ENCODE measurements around the gene MTHFSD.
A peak's percentile ranks its signal among the peaks of the same experiment; 100 is the strongest.

Gene MTHFSD

GRCh38 chr16:86533076-86533475 is 22.0 kb downstream of the MTHFSD start:
- no peak for DNase-seq (ENCODE audit: low read depth)
- H3K4me3 ChIP-seq (ENCODE audit: low read depth, low read length) = no peak overlapping the region
- no peak for TF ChIP-seq CTCF (conservative IDR thresholded peaks at IDR 0.05; ENCODE audit: low read depth, low read length)

DNA sequence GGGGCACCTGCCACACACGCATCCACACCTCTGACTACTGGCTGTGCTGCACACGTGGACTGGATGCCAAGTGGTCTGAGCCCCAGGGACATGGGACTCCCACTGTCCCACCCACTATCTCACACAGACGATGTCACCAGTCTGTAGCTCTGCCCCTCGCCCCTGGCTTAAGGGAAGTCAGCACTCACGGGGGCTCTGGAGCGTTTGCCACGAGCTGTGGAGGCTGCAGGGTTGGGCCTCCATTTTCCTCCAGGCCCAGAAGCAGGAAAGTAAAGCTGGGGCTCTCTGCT is 22.6 kb downstream of the MTHFSD start:
- no peak for TF ChIP-seq CTCF (conservative IDR thresholded peaks at IDR 0.05; ENCODE audit: low read depth, low read length)
- DNase-seq (ENCODE audit: low read depth) = no peak
- no peak overlapping the region for H3K4me3 ChIP-seq (ENCODE audit: low read depth, low read length)

DNA sequence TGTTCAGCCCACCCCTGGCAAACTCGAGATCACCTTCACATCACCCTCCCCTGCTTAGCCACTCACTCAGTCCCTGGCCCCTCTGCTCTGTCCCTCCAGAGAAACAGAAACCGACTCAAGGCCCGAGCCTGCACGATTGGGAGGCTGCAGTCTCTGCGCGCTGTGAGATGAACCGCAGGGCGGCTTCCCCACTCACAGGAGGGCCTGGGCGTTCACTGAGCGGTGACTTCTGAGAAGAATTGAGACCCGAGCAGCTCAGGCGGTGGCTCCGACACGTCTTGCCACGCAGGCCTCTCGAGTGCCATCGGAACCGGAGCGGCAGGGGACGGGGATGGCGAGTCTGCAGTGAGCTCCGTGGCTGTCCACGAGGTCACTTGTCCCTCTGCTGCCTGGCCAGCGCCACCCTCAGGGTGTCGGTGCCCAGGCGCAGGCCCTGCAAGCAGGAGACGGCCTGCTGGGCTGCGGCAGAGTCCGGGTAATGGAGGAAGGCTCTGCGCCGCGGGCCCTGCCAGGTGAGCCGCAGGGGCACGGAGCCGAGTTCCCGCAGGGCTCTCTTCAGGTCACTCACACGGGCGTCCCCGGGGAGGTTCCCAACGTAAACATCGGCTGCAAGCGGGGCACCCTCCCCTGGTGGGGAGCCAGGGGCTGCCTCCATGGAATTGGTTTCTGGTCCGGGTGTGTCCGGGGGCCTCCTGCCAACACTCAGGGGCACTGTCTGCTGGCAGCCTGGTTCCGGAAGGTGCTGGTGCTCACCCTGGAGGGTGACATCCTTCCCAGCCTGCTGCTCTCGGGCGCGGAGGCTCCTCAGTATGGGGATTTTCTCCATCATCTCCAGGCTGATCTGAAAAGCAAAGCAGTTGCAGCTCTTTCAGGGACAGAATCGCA is 23.2 kb downstream of the MTHFSD start:
- H3K4me3 ChIP-seq (ENCODE audit: low read depth, low read length) = no peak overlapping the region
- no peak for TF ChIP-seq CTCF (conservative IDR thresholded peaks at IDR 0.05; ENCODE audit: low read depth, low read length)
- no peak for DNase-seq (ENCODE audit: low read depth)

- peak; percentile 6 for DNase-seq (ENCODE audit: low read depth)
- TF ChIP-seq CTCF (conservative IDR thresholded peaks at IDR 0.05; ENCODE audit: low read depth, low read length) = no peak
- no peak overlapping the region for H3K4me3 ChIP-seq (ENCODE audit: low read depth, low read length)
Observed at GRCh38 chr16:86531191-86531545, 23.9 kb downstream of the MTHFSD start.

DNA sequence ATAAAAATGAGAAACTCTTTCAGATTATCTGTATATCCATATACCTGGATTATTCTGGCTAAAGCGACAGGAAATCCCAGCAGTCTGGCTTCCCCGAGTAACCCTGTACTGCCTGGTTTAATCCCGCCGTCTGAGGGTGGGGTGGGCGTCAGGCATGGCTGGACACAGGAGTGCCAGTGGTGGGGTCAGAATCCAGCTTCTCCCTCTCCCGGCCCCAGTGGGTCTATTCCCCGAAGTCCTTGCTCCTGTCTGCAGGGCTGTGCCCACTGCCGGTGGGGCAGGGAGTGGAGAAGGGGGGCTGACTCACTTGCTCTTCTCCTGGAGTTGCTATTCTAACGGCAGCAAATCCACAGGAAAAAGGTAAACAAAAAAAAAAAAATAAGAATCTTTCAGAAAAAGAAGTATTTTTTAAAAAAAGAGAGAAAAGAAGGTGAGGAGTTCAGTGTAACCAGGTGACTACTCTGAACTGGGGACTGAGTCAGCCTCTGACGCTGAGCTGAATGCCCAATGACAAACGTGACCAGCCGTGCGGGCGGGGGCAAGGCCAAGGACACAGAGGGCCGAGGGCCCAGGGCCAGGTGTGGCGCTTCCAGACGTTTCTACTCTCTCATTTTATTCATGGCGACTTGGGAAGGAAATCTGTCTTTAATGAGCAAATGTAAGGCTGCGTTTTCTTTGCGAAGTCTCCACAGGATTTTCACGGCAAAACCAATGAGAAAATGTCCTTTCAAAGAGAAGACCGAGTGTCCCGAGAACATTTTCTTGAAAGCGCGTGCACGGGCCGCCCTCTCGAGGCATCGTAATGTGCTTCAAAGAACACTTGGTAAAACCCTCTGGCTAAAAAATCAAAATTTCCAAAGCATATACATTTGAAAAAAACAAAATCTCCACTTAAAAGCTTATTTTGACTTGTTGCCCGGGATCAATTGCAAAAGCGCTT is 24.5 kb downstream of the MTHFSD start:
- H3K4me3 ChIP-seq (ENCODE audit: low read depth, low read length) = no peak overlapping the region
- no peak for DNase-seq (ENCODE audit: low read depth)
- no peak for TF ChIP-seq CTCF (conservative IDR thresholded peaks at IDR 0.05; ENCODE audit: low read depth, low read length)

DNA sequence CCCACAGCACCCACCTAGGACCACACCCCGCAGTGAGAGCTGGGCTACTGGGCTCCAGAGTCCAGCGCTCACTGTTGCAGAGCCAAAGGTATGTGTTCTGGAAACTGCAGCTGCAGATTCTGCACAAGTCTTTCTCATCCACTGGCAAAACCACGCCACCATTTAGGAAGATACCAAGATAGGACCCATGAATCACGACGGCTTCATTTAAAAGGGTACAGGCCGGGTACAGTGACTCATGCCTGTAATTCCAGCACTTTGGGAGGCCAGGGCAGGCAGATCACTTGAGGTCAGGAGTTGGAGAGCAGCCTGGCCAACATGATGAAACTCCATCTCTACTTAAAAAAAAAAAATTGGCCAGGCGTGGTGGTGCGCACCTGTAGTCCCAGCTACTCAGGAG is 25.9 kb downstream of the MTHFSD start:
- no peak for DNase-seq (ENCODE audit: low read depth)
- no peak for TF ChIP-seq CTCF (conservative IDR thresholded peaks at IDR 0.05; ENCODE audit: low read depth, low read length)
- H3K4me3 ChIP-seq (ENCODE audit: low read depth, low read length) = no peak overlapping the region

Data from choroid plexus epithelial cell (primary cell).